DOHH2 (cell line): ENCODE data around the gene APC.

Experiments
- H3F3A ChIP-seq: fragments of 200-600 bp; sonication (generic), shearing (Covaris generic); 2 replicates; pipeline ENCODE4 v1.6.0; 2016; ENCODE audit warnings: antibody characterized with exemption, mild to moderate bottlenecking; ENCODE audit not compliant: control insufficient read depth, insufficient read depth
- H3K27ac ChIP-seq: fragments of 200-600 bp; sonication (generic); 2 replicates; pipeline ENCODE4 v1.5.1; 2014; ENCODE audit warnings: low read depth, mild to moderate bottlenecking, low read length, moderate library complexity
- H3K27me3 ChIP-seq: fragments of 200-600 bp; sonication (generic); 2 replicates; pipeline ENCODE4 v1.6.1; 2014; ENCODE audit warnings: mild to moderate bottlenecking, low read length, mixed read lengths; ENCODE audit not compliant: control insufficient read depth
- H3K36me3 ChIP-seq: fragments of 200-600 bp; sonication (generic); 2 replicates; pipeline ENCODE4 v1.6.1; 2014; ENCODE audit warnings: mild to moderate bottlenecking, low read length, moderate library complexity, mixed read lengths; ENCODE audit not compliant: control insufficient read depth
- H3K4me1 ChIP-seq: fragments of 200-600 bp; sonication (generic); 2 replicates; pipeline ENCODE4 v1.6.1; 2014; ENCODE audit warnings: mild to moderate bottlenecking, low read length, mixed read lengths; ENCODE audit not compliant: control insufficient read depth
- H3K4me2 ChIP-seq: fragments of 200-600 bp; sonication (generic); 2 replicates; pipeline ENCODE4 v1.6.0; 2014; ENCODE audit warnings: mild to moderate bottlenecking, low read length, moderate library complexity
- H3K4me3 ChIP-seq: fragments of 200-600 bp; sonication (generic); 2 replicates; pipeline ENCODE4 v1.5.1; 2014; ENCODE audit warnings: mild to moderate bottlenecking, low read length, mixed read lengths
- H3K79me2 ChIP-seq: fragments of 200-600 bp; sonication (generic); 2 replicates; pipeline ENCODE4 v1.6.1; 2014; ENCODE audit warnings: mild to moderate bottlenecking, low read length, mixed read lengths; ENCODE audit not compliant: control insufficient read depth
- H3K9me2 ChIP-seq: fragments of 200-600 bp; sonication (generic); replicated peaks from 2 replicates; pipeline ENCODE4 v1.6.1; 2014; ENCODE audit warnings: mild to moderate bottlenecking, low read length, mixed read lengths; ENCODE audit not compliant: control insufficient read depth
- H3K9me3 ChIP-seq: fragments of 200-600 bp; sonication (generic); 2 replicates; pipeline ENCODE4 v1.6.1; 2014; ENCODE audit warnings: antibody characterized with exemption, low read length, mixed read lengths; ENCODE audit not compliant: control insufficient read depth, insufficient read depth
- H4K20me1 ChIP-seq: fragments of 200-600 bp; sonication (generic); 2 replicates; pipeline ENCODE4 v1.6.0; 2014; ENCODE audit warnings: low read depth, mild to moderate bottlenecking, antibody characterized with exemption, low read length, moderate library complexity; ENCODE audit not compliant: control insufficient read depth, insufficient read depth
- CTCF ChIP-seq: fragments of 200-600 bp; sonication (generic); IDR thresholded peaks from one replicate; pipeline ENCODE4 v1.5.1; 2014; ENCODE audit warnings: antibody characterized with exemption, mild to moderate bottlenecking, low read depth, low read length; ENCODE audit not compliant: poor library complexity, severe bottlenecking
- EZH2phosphoT487 ChIP-seq: fragments of 200-600 bp; sonication (generic); IDR thresholded peaks from 2 replicates; pipeline ENCODE4 v1.6.1; 2017; ENCODE audit warnings: borderline replicate concordance, mild to moderate bottlenecking, antibody characterized with exemption, low read length, moderate library complexity, mixed read lengths

The APC gene

DNA sequence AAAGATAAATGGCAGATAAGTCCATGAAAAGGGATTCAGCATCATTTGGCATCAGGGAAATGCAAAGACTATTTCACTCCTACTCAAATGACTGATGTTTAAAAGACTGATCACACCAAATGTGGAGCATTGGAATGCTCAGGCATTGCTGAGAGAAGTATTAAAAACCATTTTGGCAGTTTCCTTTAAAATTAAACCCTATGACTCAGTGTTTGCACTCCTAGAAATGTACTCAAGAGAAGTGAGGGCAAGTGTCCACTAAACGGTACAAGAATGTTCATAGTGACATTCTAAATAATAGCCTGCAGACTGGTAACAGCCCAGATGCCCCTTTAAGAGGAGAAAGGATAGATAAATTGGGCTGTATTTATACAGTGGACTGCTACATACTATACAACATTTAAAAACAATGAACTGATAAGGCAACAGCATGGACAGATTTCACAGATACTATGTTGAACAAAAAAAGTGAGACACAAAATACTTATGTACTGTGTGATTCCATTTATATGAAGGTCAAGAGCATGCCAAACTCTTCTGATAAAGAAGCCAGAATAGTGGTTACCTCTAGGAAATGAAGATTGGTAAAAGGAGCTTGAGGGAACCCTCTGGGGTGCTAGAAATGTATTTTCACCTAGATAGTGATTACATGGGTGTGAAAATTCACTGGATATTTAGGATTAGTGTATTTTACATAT is 24.6 kb downstream of the APC start:
- H3K9me2 ChIP-seq: no peaks in the 10 kb centered on the region
- H3K36me3 ChIP-seq: peaks cover 3% of the 10 kb centered on the region; the same call in 1 of the 2 replicates
- H3K27me3 ChIP-seq: no peaks in the 10 kb centered on the region
- no peak overlapping the region for H3K4me2 ChIP-seq
- no peaks in the 10 kb centered on the region for H3K9me3 ChIP-seq
- peaks cover 3% of the 10 kb centered on the region for H3K4me1 ChIP-seq
- no peaks in the 10 kb centered on the region for H3F3A ChIP-seq
- H4K20me1 ChIP-seq: no peaks in the 10 kb centered on the region
- TF ChIP-seq CTCF (no peak), EZH2phosphoT487 (no peak)
- no peak overlapping the region for H3K4me3 ChIP-seq
- H3K79me2 ChIP-seq: no peaks in the 10 kb centered on the region
- no peak overlapping the region for H3K27ac ChIP-seq

DNA sequence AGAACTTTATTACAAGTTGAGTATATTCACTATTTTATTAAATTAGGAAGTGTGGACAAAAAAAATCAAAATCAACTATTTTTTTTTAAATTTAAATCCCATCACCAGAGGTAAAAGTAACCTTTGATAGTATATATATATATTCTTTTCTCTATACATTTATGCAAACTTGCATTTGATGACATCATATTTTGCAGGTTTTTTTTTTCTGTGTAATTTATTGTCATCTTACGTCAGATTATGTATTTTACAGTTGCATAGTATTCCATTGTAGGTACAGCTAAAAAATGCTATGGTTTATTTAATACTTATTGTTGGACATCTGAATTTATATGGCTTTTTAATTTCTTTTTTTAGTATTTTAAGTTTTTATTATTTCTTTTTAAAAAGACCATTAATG is 25.5 kb downstream of the APC start:
- H3K36me3 ChIP-seq: peaks cover 3% of the 10 kb centered on the region; the same call in 1 of the 2 replicates
- no peaks in the 10 kb centered on the region for H3K79me2 ChIP-seq
- no peak overlapping the region for H3K4me3 ChIP-seq
- H3K27ac ChIP-seq: no peak overlapping the region
- no peaks in the 10 kb centered on the region for H3K27me3 ChIP-seq
- no peaks in the 10 kb centered on the region for H3K4me1 ChIP-seq
- no peak for TF ChIP-seq CTCF
- no peak for TF ChIP-seq EZH2phosphoT487
- H3K9me2 ChIP-seq: no peaks in the 10 kb centered on the region
- no peak overlapping the region for H3K4me2 ChIP-seq
- no peaks in the 10 kb centered on the region for H4K20me1 ChIP-seq
- H3K9me3 ChIP-seq: no peaks in the 10 kb centered on the region
- no peaks in the 10 kb centered on the region for H3F3A ChIP-seq

DNA sequence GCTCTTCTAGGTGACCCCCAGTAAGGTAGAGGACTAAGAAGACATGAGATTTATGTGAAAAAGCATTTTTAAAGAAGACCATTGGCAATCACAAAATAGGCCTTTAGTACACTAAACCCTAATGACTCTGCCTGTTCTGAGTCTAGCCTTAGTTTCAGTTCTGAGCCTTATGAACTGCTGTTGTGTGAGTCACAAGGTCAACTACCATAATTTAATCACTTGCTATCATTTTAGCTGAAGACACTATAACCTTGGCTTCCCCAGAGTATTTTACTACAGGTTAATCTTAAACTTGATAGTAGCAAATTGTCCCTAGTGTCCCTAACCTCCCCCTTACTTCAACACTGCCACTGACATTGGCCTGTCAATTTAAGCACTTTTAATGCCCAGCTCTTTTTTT is 34.4 kb downstream of the APC start:
- H4K20me1 ChIP-seq: no peaks in the 10 kb centered on the region
- H3K9me3 ChIP-seq: no peaks in the 10 kb centered on the region
- no peak overlapping the region for H3K4me2 ChIP-seq
- no peaks in the 10 kb centered on the region for H3K27me3 ChIP-seq
- H3K27ac ChIP-seq: no peak overlapping the region
- no peak overlapping the region for H3K4me3 ChIP-seq
- H3K9me2 ChIP-seq: no peaks in the 10 kb centered on the region
- H3K79me2 ChIP-seq: no peaks in the 10 kb centered on the region
- H3K36me3 ChIP-seq: peaks cover 25% of the 10 kb centered on the region
- no peak for TF ChIP-seq EZH2phosphoT487
- no peak for TF ChIP-seq CTCF
- no peaks in the 10 kb centered on the region for H3K4me1 ChIP-seq
- peaks cover 3% of the 10 kb centered on the region; the same call in 1 of the 2 replicates for H3F3A ChIP-seq
